HepG2 (cell line): ENCODE data around the gene CEP128. TPM values are rescaled to one million over a fixed set of nuclear protein-coding genes. Genes with fewer than 3 reads are reported as not detected.

ENCODE experiments used
- ATAC-seq: fragments of 200-7000 bp; cut with Tn5 transposase; 3 replicates; pipeline ENCODE4 v1.9.1; 2020; ENCODE audit warnings: mild to moderate bottlenecking, moderate library complexity
- BruUV-seq: library from RNA; stranded (reverse); fragments of 400-500 nt; replicated peaks from 2 replicates; lab custom pipeline; 2021; lab: Mats Ljungman, UMichigan
- CTCF ChIA-PET: fragments of 300-600 bp; formaldehyde crosslinking; extraction: SDS; loops from one replicate; lab custom pipeline; 2021; ENCODE audit warnings: low total read pairs, inconsistent platforms, low intra/inter-chr PET ratio; lab: Yijun Ruan, JAX
- POLR2A ChIA-PET: fragments of 350-600 bp; sonication (Branson Sonifier 250); formaldehyde crosslinking; loops from one replicate; lab custom pipeline; 2020; ENCODE audit warnings: antibody characterized with exemption, inconsistent platforms; lab: Yijun Ruan, JAX
- DNase-seq: peaks from one replicate; pipeline ENCODE4 v3.0.0-alpha.2; 2015; ENCODE audit warnings: low spot score
- FAIRE-seq: peaks from 3 replicates; lab custom pipeline; 2011; peaks lifted over from hg19 to GRCh38; lab: Jason Lieb, UNC
- H2AFZ ChIP-seq: one replicate; pipeline ENCODE4 v1.6.1; 2011; ENCODE audit warnings: low read length, inconsistent platforms
- H3K27ac ChIP-seq: fragments of 300-600 bp; 3 replicates; pipeline ENCODE4 v1.8.0; 2011; ENCODE audit warnings: mixed run types, mild to moderate bottlenecking, mixed read lengths, low read length, inconsistent platforms; ENCODE audit not compliant: insufficient read depth; ENCODE audit errors: extremely low read length
- H3K27me3 ChIP-seq, 2 experiments: fragments of 200-600 bp in 1 of 2; 2 replicates in 1 of 2; 3 replicates in 1 of 2; pipeline versions ENCODE4 v1.6.0 to v1.8.0; 2011; ENCODE audit warnings: low read length in 2 of 2, mild to moderate bottlenecking in 2 of 2, moderate library complexity in 2 of 2, inconsistent platforms in 1 of 2; ENCODE audit not compliant: insufficient read depth in 2 of 2, control insufficient read depth in 1 of 2
- H3K36me3 ChIP-seq, 2 experiments: fragments of 200-600 bp in 1 of 2; replicated peaks in 1 of 2; 2 replicates in 1 of 2; 3 replicates in 1 of 2; pipeline versions ENCODE4 v1.5.1 to v1.8.0; 2011; ENCODE audit warnings: low read length in 2 of 2, inconsistent platforms in 1 of 2; ENCODE audit not compliant: insufficient read depth in 2 of 2, control insufficient read depth in 1 of 2
- H3K4me1 ChIP-seq: 2 replicates; pipeline ENCODE4 v1.5.1; 2012; ENCODE audit warnings: low read length, inconsistent platforms; ENCODE audit not compliant: insufficient read depth
- H3K4me2 ChIP-seq: 2 replicates; pipeline ENCODE4 v1.6.0; 2011; ENCODE audit warnings: low read depth, low read length, inconsistent platforms
- H3K4me3 ChIP-seq, 3 experiments: fragments of 200-600 bp in 1 of 3; sonication (generic), shearing (Covaris generic) in 1 of 3; replicated peaks in 1 of 3; 2 replicates each; pipeline ENCODE4 v1.5.1; 2011 to 2016; ENCODE audit warnings: low read length in 3 of 3, inconsistent platforms in 2 of 3, low read depth in 2 of 3, mild to moderate bottlenecking in 2 of 3, control low read depth in 1 of 3, mixed read lengths in 1 of 3; ENCODE audit not compliant: insufficient read depth in 1 of 3
- H3K79me2 ChIP-seq: one replicate; pipeline ENCODE4 v1.6.1; 2011; ENCODE audit warnings: low read length, inconsistent platforms; ENCODE audit not compliant: insufficient read depth
- H3K9ac ChIP-seq: 2 replicates; pipeline ENCODE4 v1.6.0; 2011; ENCODE audit warnings: mild to moderate bottlenecking, low read depth, low read length, inconsistent platforms; ENCODE audit not compliant: insufficient read depth
- H3K9me3 ChIP-seq: 2 replicates; pipeline ENCODE4 v1.5.1; 2012; ENCODE audit warnings: mild to moderate bottlenecking, low read length
- H4K20me1 ChIP-seq: 2 replicates; pipeline ENCODE4 v1.6.0; 2011; ENCODE audit warnings: inconsistent platforms, mild to moderate bottlenecking, low read length, moderate library complexity; ENCODE audit not compliant: insufficient read depth
- BCLAF1 ChIP-seq: fragments of 450-650 bp; IDR thresholded peaks from 2 replicates; pipeline ENCODE4 v1.6.1; 2017; ENCODE audit warnings: mild to moderate bottlenecking
- CREBL2 ChIP-seq: sonication (generic); formaldehyde crosslinking; IDR thresholded peaks from 2 replicates; pipeline ENCODE4 v1.8.1; 2023; ENCODE audit warnings: missing genetic modification reagents, mild to moderate bottlenecking, borderline replicate concordance
- EHMT2 ChIP-seq: fragments of 200-600 bp; sonication (generic); IDR thresholded peaks from 2 replicates; pipeline ENCODE4 v1.7.0; 2017; ENCODE audit warnings: antibody characterized with exemption, low read depth, low read length, borderline replicate concordance
- ELF1 ChIP-seq: sonication (generic); formaldehyde crosslinking; IDR thresholded peaks from 2 replicates; pipeline ENCODE4 v1.4.0; 2020; ENCODE audit warnings: missing genetic modification reagents
- FOXP4 ChIP-seq: sonication (generic); formaldehyde crosslinking; IDR thresholded peaks from 2 replicates; pipeline ENCODE4 v1.4.0; 2020; ENCODE audit warnings: missing genetic modification reagents
- HOXD1 ChIP-seq: sonication (generic); formaldehyde crosslinking; IDR thresholded peaks from 2 replicates; pipeline ENCODE4 v1.5.0; 2020; ENCODE audit warnings: missing genetic modification reagents
- IRF9 ChIP-seq: sonication (generic); formaldehyde crosslinking; IDR thresholded peaks from 2 replicates; pipeline ENCODE4 v1.8.0; 2022; ENCODE audit warnings: missing genetic modification reagents, mild to moderate bottlenecking, borderline replicate concordance
- KLF15 ChIP-seq: sonication (generic); formaldehyde crosslinking; IDR thresholded peaks from 2 replicates; pipeline ENCODE4 v1.8.1; 2023; ENCODE audit warnings: borderline replicate concordance, mild to moderate bottlenecking, inconsistent platforms, missing genetic modification reagents, mixed read lengths
- KLF9 ChIP-seq: IDR thresholded peaks from 2 replicates; pipeline ENCODE4 v1.6.1; 2016; ENCODE audit warnings: low read depth
- NR2F2 ChIP-seq: IDR thresholded peaks from 2 replicates; pipeline ENCODE4 v1.6.1; 2012; ENCODE audit warnings: low read depth, inconsistent platforms, borderline replicate concordance
- SRY ChIP-seq: sonication (generic); formaldehyde crosslinking; IDR thresholded peaks from 2 replicates; pipeline ENCODE4 v1.8.0; 2022; ENCODE audit warnings: mild to moderate bottlenecking, missing genetic modification reagents
- SSRP1 ChIP-seq: IDR thresholded peaks from 2 replicates; pipeline ENCODE4 v1.6.1; 2016; ENCODE audit warnings: control low read depth
- ZNF350 ChIP-seq: sonication (generic); formaldehyde crosslinking; IDR thresholded peaks from 2 replicates; pipeline ENCODE4 v1.4.0; 2020; ENCODE audit warnings: mild to moderate bottlenecking, low read depth, missing genetic modification reagents, borderline replicate concordance
- ZXDC ChIP-seq: sonication (generic); formaldehyde crosslinking; IDR thresholded peaks from 2 replicates; pipeline ENCODE4 v1.5.0; 2020; ENCODE audit warnings: mild to moderate bottlenecking, missing genetic modification reagents
- WGBS: methylation state at CpG from one replicate; pipeline ENCODE4 v1.1.6; 2017; ENCODE audit warnings: low lambda C conversion rate; 5-methylcytosine and 5-hydroxymethylcytosine counted together
- in situ Hi-C: cut with HindIII; loops from 2 replicates; pipeline ENCODE4 v1.10.0; 2017; ENCODE audit warnings: low pct_unique_long_range_greater_than_20kb; ENCODE audit not compliant: extremely low pct_ligation_motif_present
- intact Hi-C: fragments of 100-400 bp; cut with micrococcal nuclease; formaldehyde crosslinking; loops from one replicate; pipeline ENCODE4 v1.10.0; 2022; ENCODE audit not compliant: unreplicated experiment
- polyA plus RNA-seq, 8 experiments: library from polyadenylated mRNA; depleted of rRNA in 3 of 8; stranded (reverse) in 7 of 8; unstranded in 1 of 8; fragments of >200 nt; fragmentation: Illumina TruSeq in 4 of 8; extraction: Trizol in 4 of 8; gene quantifications; 2 replicates each; pipeline versions ENCODE4 v1.2.1 to v1.2.3, GENCODE V29; 2011 to 2016; ENCODE audit warnings: low read depth in 4 of 8, missing spikeins in 1 of 8, mixed read lengths in 1 of 8; ENCODE audit not compliant: insufficient read depth in 1 of 8
- total RNA-seq, 5 experiments: library from RNA; depleted of rRNA; stranded (reverse); fragments of >200 nt; fragmentation: Illumina TruSeq; extraction: Trizol; gene quantifications; 2 replicates each; pipeline ENCODE4 v1.2.3, GENCODE V29; 2016; ENCODE audit warnings: low read depth in 1 of 5

The CEP128 gene
- total and polyA plus RNA-seq, 2 of the 13 experiments (the other 11 are each of a cell fraction or from before 2014, with no cell fraction given): 1.3 to 7.5 TPM

GRCh38 chr14:80567905-80568536, 373.5 kb downstream of the CEP128 start (continued):
- no peak for TF ChIP-seq IRF9 (CRISPR knock-in tag)
- TF ChIP-seq SSRP1: no peak
- no peak for TF ChIP-seq CREBL2 (CRISPR knock-in tag)
- no peak for TF ChIP-seq KLF15
- TF ChIP-seq HOXD1 (CRISPR knock-in tag): no peak
- no peak for TF ChIP-seq ZNF350
- no peak for TF ChIP-seq EHMT2

GRCh38 chr14:80565001-80565400, 376.5 kb downstream of the CEP128 start:
- ChIA-PET CTCF (no interaction called here), POLR2A (no interaction called here)
- 92% methylated on average over 5 of the region's 5 CpGs for WGBS
- no peak overlapping the region for H3K27ac ChIP-seq
- no peak for ATAC-seq
- H3K27me3 ChIP-seq: no peaks in the 10 kb centered on the region
- no peaks in the 10 kb centered on the region for H3K79me2 ChIP-seq
- FAIRE-seq: no peak
- H4K20me1 ChIP-seq: no peaks in the 10 kb centered on the region
- no peaks in the 10 kb centered on the region for H3K9me3 ChIP-seq
- H3K4me1 ChIP-seq: no peaks in the 10 kb centered on the region
- DNase-seq: no peak
- no peak overlapping the region for H2AFZ ChIP-seq
- no peak overlapping the region for H3K4me3 ChIP-seq
- in situ Hi-C loops: no loop called here
- no peak overlapping the region for H3K9ac ChIP-seq
- no peaks in the 10 kb centered on the region for H3K36me3 ChIP-seq
- BruUV-seq: no TSS peak
- H3K4me2 ChIP-seq: no peak overlapping the region
- intact Hi-C loops: no loop called here
- TF ChIP-seq SRY (CRISPR knock-in tag) (no peak), NR2F2 (no peak), KLF9 (no peak), BCLAF1 (no peak), ZXDC (CRISPR knock-in tag) (no peak), FOXP4 (CRISPR knock-in tag) (no peak), ELF1 (CRISPR knock-in tag) (no peak)
